SK-N-SH treated with all-trans-retinoic acid at 6 μM for 48 hours (cell line): ENCODE data around the gene ZNF326.

ENCODE experiments used
- CSDC2 ChIP-seq: fragments of 250-450 bp; sonication (Bioruptor Pico); IDR thresholded peaks from 2 replicates; pipeline ENCODE4 v1.5.0; 2020; ENCODE audit warnings: mild to moderate bottlenecking, moderate library complexity
- ESRRG ChIP-seq: fragments of 250-450 bp; sonication (Bioruptor Pico); IDR thresholded peaks from 2 replicates; pipeline ENCODE4 v1.6.1; 2021; ENCODE audit warnings: mild to moderate bottlenecking
- ISL1 ChIP-seq: fragments of 250-450 bp; sonication (Bioruptor Pico); IDR thresholded peaks from 2 replicates; pipeline ENCODE4 v2.1.2; 2022; ENCODE audit warnings: mild to moderate bottlenecking, moderate library complexity
- PPARA ChIP-seq: fragments of 250-450 bp; sonication (Bioruptor Pico); IDR thresholded peaks from 2 replicates; pipeline ENCODE4 v1.5.0; 2020; ENCODE audit warnings: mild to moderate bottlenecking, borderline replicate concordance
- RARB ChIP-seq: fragments of 250-450 bp; sonication (Bioruptor Pico); IDR thresholded peaks from 2 replicates; pipeline ENCODE4 v1.8.0; 2021; ENCODE audit warnings: mild to moderate bottlenecking, moderate library complexity
- SNAI2 ChIP-seq: fragments of 250-450 bp; sonication (Bioruptor Pico); IDR thresholded peaks from 2 replicates; pipeline ENCODE4 v1.5.0; 2020; ENCODE audit warnings: mild to moderate bottlenecking, moderate library complexity
- TCF4 ChIP-seq: fragments of 250-450 bp; sonication (Bioruptor Pico); IDR thresholded peaks from 2 replicates; pipeline ENCODE4 v1.8.0; 2021; ENCODE audit warnings: mild to moderate bottlenecking, moderate library complexity, borderline replicate concordance
- ZC3H10 ChIP-seq: fragments of 250-450 bp; sonication (Bioruptor Pico); IDR thresholded peaks from 2 replicates; pipeline ENCODE4 v1.5.1; 2021; ENCODE audit warnings: mild to moderate bottlenecking, moderate library complexity
- ZFP3 ChIP-seq: fragments of 250-450 bp; sonication (Bioruptor Pico); IDR thresholded peaks from 2 replicates; pipeline ENCODE4 v1.5.0; 2020; ENCODE audit warnings: mild to moderate bottlenecking, moderate library complexity
- ZFP30 ChIP-seq: fragments of 450-650 bp; formaldehyde crosslinking; IDR thresholded peaks from 2 replicates; pipeline ENCODE4 v1.5.0; 2022; ENCODE audit warnings: mild to moderate bottlenecking, moderate library complexity
- ZNF70 ChIP-seq: fragments of 450-650 bp; formaldehyde crosslinking; IDR thresholded peaks from 2 replicates; pipeline ENCODE4 v1.5.0; 2020; ENCODE audit warnings: mild to moderate bottlenecking, moderate library complexity
- TF ChIP-seq, protein P1 (sequence below): fragments of 250-450 bp; sonication (Bioruptor Pico); IDR thresholded peaks from 2 replicates; pipeline ENCODE4 v1.8.0; 2020; ENCODE audit warnings: mild to moderate bottlenecking, moderate library complexity, borderline replicate concordance
- TF ChIP-seq, protein P2 (sequence below): fragments of 250-450 bp; sonication (Bioruptor Pico); IDR thresholded peaks from 2 replicates; pipeline ENCODE4 v1.5.0; 2020; ENCODE audit warnings: mild to moderate bottlenecking, moderate library complexity
- TF ChIP-seq, protein P3 (sequence below): fragments of 250-450 bp; sonication (Bioruptor Pico); IDR thresholded peaks from 2 replicates; pipeline ENCODE4 v1.5.1; 2020; ENCODE audit warnings: low read depth, mild to moderate bottlenecking, moderate library complexity

DNA sequence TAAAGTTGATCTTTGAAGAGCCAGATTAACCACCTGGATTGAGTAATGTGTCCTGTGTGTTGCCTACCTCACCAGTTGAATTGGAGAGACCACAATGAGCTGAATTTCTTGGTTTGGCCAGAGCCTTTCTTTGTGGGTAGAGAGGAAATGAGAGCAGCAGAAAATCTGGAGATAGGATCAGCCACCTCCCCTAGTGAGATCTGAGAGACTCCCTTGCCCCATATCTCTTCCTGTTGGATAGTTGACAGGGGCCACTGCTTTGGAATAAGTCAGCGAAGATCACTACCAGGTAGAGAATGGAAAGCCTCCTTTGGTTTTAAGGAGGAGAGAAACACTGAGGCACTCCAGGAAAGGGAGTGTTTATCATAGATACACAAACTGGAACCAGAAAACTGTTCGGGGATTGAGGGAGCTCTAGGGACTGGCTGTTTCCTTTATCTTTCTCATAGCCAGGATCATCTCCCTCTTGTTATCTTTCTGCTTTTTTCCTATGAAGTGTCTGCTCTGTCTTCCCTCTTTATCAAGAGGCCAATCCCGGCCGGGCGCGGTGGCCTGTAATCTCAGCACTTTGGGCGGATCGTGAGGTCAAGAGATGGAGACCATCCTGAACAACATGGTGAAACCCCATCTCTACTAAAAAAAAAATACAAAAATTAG lies 21.3 kb upstream of the ZNF326 start:
- TF ChIP-seq SNAI2 (no peak), TCF4 (no peak), ESRRG (no peak), ZNF70 (CRISPR knock-in tag) (no peak), RARB (CRISPR knock-in tag) (no peak), CSDC2 (no peak), ZC3H10 (no peak), ISL1 (no peak), ZFP3 (no peak), PPARA (no peak), ZFP30 (CRISPR knock-in tag) (no peak)
- TF ChIP-seq, protein P1, sequence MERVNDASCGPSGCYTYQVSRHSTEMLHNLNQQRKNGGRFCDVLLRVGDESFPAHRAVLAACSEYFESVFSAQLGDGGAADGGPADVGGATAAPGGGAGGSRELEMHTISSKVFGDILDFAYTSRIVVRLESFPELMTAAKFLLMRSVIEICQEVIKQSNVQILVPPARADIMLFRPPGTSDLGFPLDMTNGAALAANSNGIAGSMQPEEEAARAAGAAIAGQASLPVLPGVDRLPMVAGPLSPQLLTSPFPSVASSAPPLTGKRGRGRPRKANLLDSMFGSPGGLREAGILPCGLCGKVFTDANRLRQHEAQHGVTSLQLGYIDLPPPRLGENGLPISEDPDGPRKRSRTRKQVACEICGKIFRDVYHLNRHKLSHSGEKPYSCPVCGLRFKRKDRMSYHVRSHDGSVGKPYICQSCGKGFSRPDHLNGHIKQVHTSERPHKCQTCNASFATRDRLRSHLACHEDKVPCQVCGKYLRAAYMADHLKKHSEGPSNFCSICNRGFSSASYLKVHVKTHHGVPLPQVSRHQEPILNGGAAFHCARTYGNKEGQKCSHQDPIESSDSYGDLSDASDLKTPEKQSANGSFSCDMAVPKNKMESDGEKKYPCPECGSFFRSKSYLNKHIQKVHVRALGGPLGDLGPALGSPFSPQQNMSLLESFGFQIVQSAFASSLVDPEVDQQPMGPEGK: no peak
- TF ChIP-seq, protein P2, sequence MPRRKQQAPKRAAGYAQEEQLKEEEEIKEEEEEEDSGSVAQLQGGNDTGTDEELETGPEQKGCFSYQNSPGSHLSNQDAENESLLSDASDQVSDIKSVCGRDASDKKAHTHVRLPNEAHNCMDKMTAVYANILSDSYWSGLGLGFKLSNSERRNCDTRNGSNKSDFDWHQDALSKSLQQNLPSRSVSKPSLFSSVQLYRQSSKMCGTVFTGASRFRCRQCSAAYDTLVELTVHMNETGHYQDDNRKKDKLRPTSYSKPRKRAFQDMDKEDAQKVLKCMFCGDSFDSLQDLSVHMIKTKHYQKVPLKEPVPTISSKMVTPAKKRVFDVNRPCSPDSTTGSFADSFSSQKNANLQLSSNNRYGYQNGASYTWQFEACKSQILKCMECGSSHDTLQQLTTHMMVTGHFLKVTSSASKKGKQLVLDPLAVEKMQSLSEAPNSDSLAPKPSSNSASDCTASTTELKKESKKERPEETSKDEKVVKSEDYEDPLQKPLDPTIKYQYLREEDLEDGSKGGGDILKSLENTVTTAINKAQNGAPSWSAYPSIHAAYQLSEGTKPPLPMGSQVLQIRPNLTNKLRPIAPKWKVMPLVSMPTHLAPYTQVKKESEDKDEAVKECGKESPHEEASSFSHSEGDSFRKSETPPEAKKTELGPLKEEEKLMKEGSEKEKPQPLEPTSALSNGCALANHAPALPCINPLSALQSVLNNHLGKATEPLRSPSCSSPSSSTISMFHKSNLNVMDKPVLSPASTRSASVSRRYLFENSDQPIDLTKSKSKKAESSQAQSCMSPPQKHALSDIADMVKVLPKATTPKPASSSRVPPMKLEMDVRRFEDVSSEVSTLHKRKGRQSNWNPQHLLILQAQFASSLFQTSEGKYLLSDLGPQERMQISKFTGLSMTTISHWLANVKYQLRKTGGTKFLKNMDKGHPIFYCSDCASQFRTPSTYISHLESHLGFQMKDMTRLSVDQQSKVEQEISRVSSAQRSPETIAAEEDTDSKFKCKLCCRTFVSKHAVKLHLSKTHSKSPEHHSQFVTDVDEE (CRISPR knock-in tag): no peak
- TF ChIP-seq, protein P3, sequence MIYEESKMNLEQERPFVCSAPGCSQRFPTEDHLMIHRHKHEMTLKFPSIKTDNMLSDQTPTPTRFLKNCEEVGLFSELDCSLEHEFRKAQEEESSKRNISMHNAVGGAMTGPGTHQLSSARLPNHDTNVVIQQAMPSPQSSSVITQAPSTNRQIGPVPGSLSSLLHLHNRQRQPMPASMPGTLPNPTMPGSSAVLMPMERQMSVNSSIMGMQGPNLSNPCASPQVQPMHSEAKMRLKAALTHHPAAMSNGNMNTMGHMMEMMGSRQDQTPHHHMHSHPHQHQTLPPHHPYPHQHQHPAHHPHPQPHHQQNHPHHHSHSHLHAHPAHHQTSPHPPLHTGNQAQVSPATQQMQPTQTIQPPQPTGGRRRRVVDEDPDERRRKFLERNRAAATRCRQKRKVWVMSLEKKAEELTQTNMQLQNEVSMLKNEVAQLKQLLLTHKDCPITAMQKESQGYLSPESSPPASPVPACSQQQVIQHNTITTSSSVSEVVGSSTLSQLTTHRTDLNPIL (CRISPR knock-in tag): no peak
